NCI-H524 (cell line): ENCODE results near the gene TEAD1.

ENCODE experiments used
- DNase-seq, 2 experiments: peaks; one replicate each; lab custom pipeline; 2025; lab: John Stamatoyannopoulos, UW

Gene TEAD1

GRCh38 chr11:12938590-12939247 is 264.5 kb downstream of the TEAD1 start:
- no peak for DNase-seq

GRCh38 chr11:12941671-12942070 is 267.4 kb downstream of the TEAD1 start:
- DNase-seq: no peak

- no peak for DNase-seq
Measured at GRCh38 chr11:12942157-12942556, 267.9 kb downstream of the TEAD1 start.

GRCh38 chr11:12943311-12943710 is 269.1 kb downstream of the TEAD1 start:
- no peak for DNase-seq

- DNase-seq: no peak
Measured at GRCh38 chr11:12944889-12945288, 270.7 kb downstream of the TEAD1 start.

GRCh38 chr11:12949453-12949852 is 275.2 kb downstream of the TEAD1 start:
- DNase-seq: no peak

- DNase-seq: no peak
Measured at GRCh38 chr11:12950670-12951069, 276.4 kb downstream of the TEAD1 start.

- no peak for DNase-seq
Measured at GRCh38 chr11:12951376-12951775, 277.2 kb downstream of the TEAD1 start.

- DNase-seq: no peak
Measured at GRCh38 chr11:12952094-12952493, 277.9 kb downstream of the TEAD1 start.

- no peak for DNase-seq
Measured at GRCh38 chr11:12958986-12959385, 284.8 kb downstream of the TEAD1 start.

- no peak for DNase-seq
Measured at GRCh38 chr11:12961615-12962014, 287.4 kb downstream of the TEAD1 start.

- no peak for DNase-seq
Measured at GRCh38 chr11:12962306-12962705, 288.1 kb downstream of the TEAD1 start.

GRCh38 chr11:12963051-12963450 is 288.8 kb downstream of the TEAD1 start:
- no peak for DNase-seq

GRCh38 chr11:12963792-12964536 is 289.7 kb downstream of the TEAD1 start:
- DNase-seq: peak; percentile 20 to 72

- DNase-seq: no peak
Measured at GRCh38 chr11:12964650-12965049, 290.4 kb downstream of the TEAD1 start.

GRCh38 chr11:12966002-12966401 is 291.8 kb downstream of the TEAD1 start:
- DNase-seq: no peak

- no peak for DNase-seq
Measured at GRCh38 chr11:12968101-12968500, 293.9 kb downstream of the TEAD1 start.

GRCh38 chr11:12968826-12969225 is 294.6 kb downstream of the TEAD1 start:
- no peak for DNase-seq

- DNase-seq: no peak
Measured at GRCh38 chr11:12971955-12972354, 297.7 kb downstream of the TEAD1 start.

GRCh38 chr11:12973528-12974181 is 299.4 kb downstream of the TEAD1 start:
- no peak for DNase-seq

- DNase-seq: no peak
Measured at GRCh38 chr11:12975195-12975594, 301.0 kb downstream of the TEAD1 start.

GRCh38 chr11:12979928-12980689 is 305.9 kb downstream of the TEAD1 start:
- DNase-seq: peak in 1 of 2 experiments; percentile 7
